Parathyroid adenoma (tissue), 2 donors: ENCODE data around the gene HTRA1.

Experiments
- H2AFZ ChIP-seq: fragments of 300-600 bp; sonication (generic); one replicate; pipeline ENCODE4 v1.7.0; 2017; ENCODE audit warnings: antibody characterized with exemption, mild to moderate bottlenecking
- H3K27ac ChIP-seq: fragments of 300-600 bp; sonication (generic); one replicate; pipeline ENCODE4 v1.7.0; 2017
- H3K27me3 ChIP-seq: fragments of 300-600 bp; sonication (generic); one replicate; pipeline ENCODE4 v1.7.0; 2017; ENCODE audit warnings: low read length; ENCODE audit not compliant: control insufficient read depth, insufficient read depth
- H3K36me3 ChIP-seq: fragments of 300-600 bp; sonication (generic); one replicate; pipeline ENCODE4 v1.7.0; 2017; ENCODE audit warnings: low read length; ENCODE audit not compliant: control insufficient read depth, insufficient read depth
- H3K4me1 ChIP-seq: fragments of 300-600 bp; sonication (generic); one replicate; pipeline ENCODE4 v1.7.0; 2017; ENCODE audit warnings: control low read depth
- H3K4me2 ChIP-seq: fragments of 300-600 bp; sonication (generic); one replicate; pipeline ENCODE4 v1.7.0; 2017; ENCODE audit warnings: low read length
- H3K4me3 ChIP-seq: fragments of 300-600 bp; sonication (generic); one replicate; pipeline ENCODE4 v1.7.0; 2017; ENCODE audit warnings: low read depth, low read length
- H3K79me2 ChIP-seq: fragments of 300-600 bp; sonication (generic); one replicate; pipeline ENCODE4 v1.7.0; 2017; ENCODE audit warnings: control low read depth
- H3K9ac ChIP-seq: fragments of 300-600 bp; sonication (generic); one replicate; pipeline ENCODE4 v1.7.0; 2017; ENCODE audit warnings: mild to moderate bottlenecking
- H3K9me3 ChIP-seq: fragments of 300-600 bp; sonication (generic); one replicate; pipeline ENCODE4 v1.7.0; 2017; ENCODE audit warnings: low read length; ENCODE audit not compliant: control insufficient read depth
- CTCF ChIP-seq: fragments of 300-600 bp; sonication (generic); IDR thresholded peaks from one replicate; pipeline ENCODE4 v1.7.0; 2017; ENCODE audit warnings: antibody characterized with exemption, mild to moderate bottlenecking
- donor health status: primary hyperparathyroidism.

Gene HTRA1

GRCh38 chr10:122505885-122506645 is 44.7 kb downstream of the HTRA1 start:
- Histone ChIP-seq H3K36me3 (no peaks in the 10 kb centered on the region), H3K79me2 (no peaks in the 10 kb centered on the region), H2AFZ (no peak overlapping the region), H3K27me3 (no peaks in the 10 kb centered on the region), H3K27ac (no peak overlapping the region), H3K4me1 (no peaks in the 10 kb centered on the region), H3K9ac (no peak overlapping the region), H3K4me2 (no peak overlapping the region), H3K9me3 (no peaks in the 10 kb centered on the region), H3K4me3 (no peak overlapping the region)
- TF ChIP-seq CTCF: no peak

GRCh38 chr10:122507616-122508015 is 46.3 kb downstream of the HTRA1 start:
- Histone ChIP-seq H3K4me2 (no peak overlapping the region), H3K27ac (no peak overlapping the region), H3K4me3 (no peak overlapping the region), H3K79me2 (no peaks in the 10 kb centered on the region), H3K9me3 (no peaks in the 10 kb centered on the region), H3K27me3 (no peaks in the 10 kb centered on the region), H3K9ac (no peak overlapping the region), H3K4me1 (no peaks in the 10 kb centered on the region), H3K36me3 (no peaks in the 10 kb centered on the region), H2AFZ (no peak overlapping the region)
- no peak for TF ChIP-seq CTCF

GRCh38 chr10:122508021-122508420 is 46.7 kb downstream of the HTRA1 start:
- no peaks in the 10 kb centered on the region for H3K36me3 ChIP-seq

GRCh38 chr10:122509323-122509722 is 48.0 kb downstream of the HTRA1 start:
- Histone ChIP-seq H3K9ac (no peak overlapping the region), H3K9me3 (no peaks in the 10 kb centered on the region), H3K36me3 (no peaks in the 10 kb centered on the region), H2AFZ (no peak overlapping the region), H3K4me1 (no peaks in the 10 kb centered on the region), H3K27ac (no peak overlapping the region), H3K27me3 (no peaks in the 10 kb centered on the region), H3K4me3 (no peak overlapping the region), H3K4me2 (no peak overlapping the region), H3K79me2 (no peaks in the 10 kb centered on the region)
- TF ChIP-seq CTCF: no peak

More at GRCh38 chr10:122508021-122508420, 46.7 kb downstream of the HTRA1 start:
- Histone ChIP-seq H3K79me2 (no peaks in the 10 kb centered on the region), H2AFZ (no peak overlapping the region), H3K4me2 (no peak overlapping the region), H3K9ac (no peak overlapping the region), H3K4me1 (no peaks in the 10 kb centered on the region), H3K9me3 (no peaks in the 10 kb centered on the region), H3K27me3 (no peaks in the 10 kb centered on the region), H3K27ac (no peak overlapping the region), H3K4me3 (no peak overlapping the region)
- TF ChIP-seq CTCF: no peak

GRCh38 chr10:122510326-122510725 is 49.0 kb downstream of the HTRA1 start:
- Histone ChIP-seq H3K27me3 (no peaks in the 10 kb centered on the region), H3K27ac (no peak overlapping the region), H3K79me2 (no peaks in the 10 kb centered on the region), H3K9ac (no peak overlapping the region), H3K4me3 (no peak overlapping the region), H3K4me1 (no peaks in the 10 kb centered on the region), H3K36me3 (no peaks in the 10 kb centered on the region), H3K9me3 (no peaks in the 10 kb centered on the region), H3K4me2 (no peak overlapping the region), H2AFZ (no peak overlapping the region)
- no peak for TF ChIP-seq CTCF
